ENCODE results near the gene PNPLA2. TPM values are rescaled to one million over a fixed set of nuclear protein-coding genes. Genes with fewer than 3 reads are reported as not detected.

Gene PNPLA2
- total and polyA plus RNA-seq, 2 donors from 2014 or later: 67.9 to 173 TPM

DNA sequence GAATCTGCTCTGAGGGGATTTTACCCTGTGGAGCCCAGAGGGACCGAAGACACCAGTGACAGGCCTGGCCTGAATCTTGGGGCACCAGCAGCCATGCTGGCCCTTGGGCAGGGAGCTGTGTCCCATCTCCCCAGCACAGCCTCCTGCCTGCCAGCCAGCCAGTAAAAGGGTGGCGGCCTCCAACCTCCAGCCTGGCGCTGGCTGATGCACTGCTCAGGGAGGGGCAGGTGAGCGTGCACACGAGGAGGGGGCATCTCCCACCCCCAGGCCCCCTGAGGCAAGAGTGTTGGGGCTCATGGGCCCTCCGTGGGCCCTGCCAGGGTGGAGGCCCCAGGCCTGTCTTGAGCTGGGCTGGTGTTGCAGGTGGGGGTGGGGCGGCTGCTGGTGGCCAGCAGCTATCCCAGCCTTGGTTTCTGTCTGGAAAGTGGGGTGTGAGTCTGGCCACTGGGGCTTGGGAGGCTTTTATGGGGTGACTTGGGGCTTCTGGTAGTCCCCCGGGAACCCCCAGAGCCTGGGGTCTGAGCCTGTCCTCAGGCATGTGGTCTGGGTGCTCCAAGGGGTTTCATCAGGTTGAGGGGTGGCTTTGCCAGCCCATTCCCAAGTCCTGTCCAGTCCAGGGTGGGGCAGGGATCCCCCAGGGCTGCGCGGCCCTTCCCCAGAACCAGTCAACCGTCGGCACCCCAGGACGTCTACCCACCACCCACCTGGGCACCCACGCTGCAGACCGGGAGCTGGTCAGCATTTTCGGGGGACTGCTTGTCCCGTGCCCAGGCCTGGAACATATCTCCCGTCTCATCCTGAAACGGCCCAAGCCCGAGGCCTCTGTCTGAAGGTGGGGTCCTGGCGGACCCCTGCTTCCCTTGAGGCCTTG is 41.8 kb downstream of the PNPLA2 start:
- H3K4me1 ChIP-seq (ENCODE audit: control insufficient read depth in 2 of 3, insufficient read depth in 2 of 3, low read depth in 1 of 3, low read length in 3 of 3): peaks cover 0 to 32% (median 13%) of the 10 kb centered on the region in 3 donors
- H3K27ac ChIP-seq (ENCODE audit: low read depth in 2 of 2, low read length in 2 of 2): no peak overlapping the region
- DNase-seq (no peak), FAIRE-seq (no peak)
- no peak overlapping the region for H3K4me3 ChIP-seq (ENCODE audit: low read length in 3 of 3)
- intact Hi-C loops (cut with DNase I): no loop called here
- H3K9ac ChIP-seq (ENCODE audit: low read length in 3 of 3): no peak overlapping the region
- H3K9me3 ChIP-seq (ENCODE audit: control insufficient read depth in 2 of 3, insufficient read depth in 1 of 3, low read length in 3 of 3): no peaks in the 10 kb centered on the region
- H3K27me3 ChIP-seq (ENCODE audit: control insufficient read depth, insufficient read depth, low read length): no peaks in the 10 kb centered on the region
- TF ChIP-seq CTCF (IDR thresholded peaks at IDR 0.05; ENCODE audit: borderline replicate concordance, extremely low read depth, insufficient read depth): no peak
- H3K36me3 ChIP-seq (ENCODE audit: control insufficient read depth in 2 of 3, insufficient read depth in 3 of 3, low read length in 3 of 3): no peaks in the 10 kb centered on the region

- H3K4me3 ChIP-seq (ENCODE audit: low read length in 3 of 3): no peak overlapping the region
- no peaks in the 10 kb centered on the region for H3K36me3 ChIP-seq (ENCODE audit: control insufficient read depth in 2 of 3, insufficient read depth in 3 of 3, low read length in 3 of 3)
- intact Hi-C loops (cut with DNase I): no loop called here
- peaks cover 0 to 32% (median 13%) of the 10 kb centered on the region in 3 donors for H3K4me1 ChIP-seq (ENCODE audit: control insufficient read depth in 2 of 3, insufficient read depth in 2 of 3, low read depth in 1 of 3, low read length in 3 of 3)
- DNase-seq (no peak), FAIRE-seq (no peak)
- no peak overlapping the region for H3K27ac ChIP-seq (ENCODE audit: low read depth in 2 of 2, low read length in 2 of 2)
- H3K9me3 ChIP-seq (ENCODE audit: control insufficient read depth in 2 of 3, insufficient read depth in 1 of 3, low read length in 3 of 3): no peaks in the 10 kb centered on the region
- TF ChIP-seq CTCF (IDR thresholded peaks at IDR 0.05; ENCODE audit: borderline replicate concordance, extremely low read depth, insufficient read depth): no peak
- no peaks in the 10 kb centered on the region for H3K27me3 ChIP-seq (ENCODE audit: control insufficient read depth, insufficient read depth, low read length)
- H3K9ac ChIP-seq (ENCODE audit: low read length in 3 of 3): no peak overlapping the region
Observed at GRCh38 chr11:861105-861479, 42.4 kb downstream of the PNPLA2 start.

GRCh38 chr11:862081-862661 is 43.5 kb downstream of the PNPLA2 start:
- no peak for FAIRE-seq
- H3K9ac ChIP-seq (ENCODE audit: low read length in 3 of 3): no peak overlapping the region

More at GRCh38 chr11:862081-862661, 43.5 kb downstream of the PNPLA2 start:
- H3K4me1 ChIP-seq (ENCODE audit: control insufficient read depth in 2 of 3, insufficient read depth in 2 of 3, low read depth in 1 of 3, low read length in 3 of 3): peaks cover 0 to 32% (median 13%) of the 10 kb centered on the region in 3 donors
- TF ChIP-seq CTCF (IDR thresholded peaks at IDR 0.05; ENCODE audit: borderline replicate concordance, extremely low read depth, insufficient read depth): no peak
- H3K9me3 ChIP-seq (ENCODE audit: control insufficient read depth in 2 of 3, insufficient read depth in 1 of 3, low read length in 3 of 3): no peaks in the 10 kb centered on the region
- peak in 3 of 5 donors; percentile 58 to 84 (median 75) for DNase-seq
- H3K27ac ChIP-seq (ENCODE audit: low read depth in 2 of 2, low read length in 2 of 2): peak overlapping the region; percentile 4 to 60
- no peaks in the 10 kb centered on the region for H3K36me3 ChIP-seq (ENCODE audit: control insufficient read depth in 2 of 3, insufficient read depth in 3 of 3, low read length in 3 of 3)
- no peaks in the 10 kb centered on the region for H3K27me3 ChIP-seq (ENCODE audit: control insufficient read depth, insufficient read depth, low read length)
- intact Hi-C loops (cut with DNase I): no loop called here
- H3K4me3 ChIP-seq (ENCODE audit: low read length in 3 of 3): no peak overlapping the region

Measured in kidney (tissue), 14 donors.